IMR-90 (cell line): ENCODE data around the gene ATOSA. TPM values are rescaled to one million over a fixed set of nuclear protein-coding genes. Genes with fewer than 3 reads are reported as not detected.

Experiments used
- ATAC-seq: fragments of 200-7000 bp; cut with Tn5 transposase; 2 replicates; pipeline ENCODE4 v1.9.1; 2020; ENCODE audit warnings: low read depth, mild to moderate bottlenecking, moderate library complexity
- BruUV-seq: library from RNA; stranded (reverse); fragments of 400-500 nt; replicated peaks from 2 replicates; lab custom pipeline; 2021; lab: Mats Ljungman, UMichigan
- CTCF ChIA-PET: fragments of 300-600 bp; formaldehyde crosslinking; extraction: SDS; loops from one replicate; lab custom pipeline; 2021; ENCODE audit warnings: antibody characterized with exemption; lab: Yijun Ruan, JAX
- POLR2A ChIA-PET: fragments of 300-600 bp; sonication (Branson Sonifier 250); formaldehyde crosslinking; loops from one replicate; lab custom pipeline; 2022; ENCODE audit warnings: antibody characterized with exemption; ENCODE audit not compliant: unreplicated experiment; lab: Charles Lee
- DNase-seq: peaks from one replicate; pipeline ENCODE4 v3.0.0; 2013
- H2AFZ ChIP-seq: replicated peaks from 2 replicates; pipeline ENCODE3; 2013; ENCODE audit warnings: low read length, mild to moderate bottlenecking; ENCODE audit not compliant: poor library complexity
- H2AK5ac ChIP-seq: 2 replicates; pipeline ENCODE4 v1.6.1; 2013; ENCODE audit warnings: low read depth, low read length, inconsistent platforms
- H2AK9ac ChIP-seq: replicated peaks from 2 replicates; pipeline ENCODE3; 2013; ENCODE audit warnings: mild to moderate bottlenecking, low read depth, low read length, moderate library complexity; ENCODE audit not compliant: poor library complexity
- H2BK120ac ChIP-seq: 2 replicates; pipeline ENCODE4 v1.6.1; 2013; ENCODE audit warnings: low read depth, low read length, inconsistent platforms
- H2BK15ac ChIP-seq: 3 replicates; pipeline ENCODE4 v1.6.1; 2013; ENCODE audit warnings: low read depth, low read length, inconsistent platforms
- H2BK20ac ChIP-seq: 2 replicates; pipeline ENCODE4 v1.6.1; 2013; ENCODE audit warnings: low read depth, mild to moderate bottlenecking, inconsistent platforms, low read length, moderate library complexity
- H2BK5ac ChIP-seq: 2 replicates; pipeline ENCODE4 v1.6.1; 2013; ENCODE audit warnings: mild to moderate bottlenecking, low read depth, low read length, inconsistent platforms; ENCODE audit not compliant: poor library complexity, severe bottlenecking
- H3K14ac ChIP-seq: replicated peaks from 2 replicates; pipeline ENCODE4 v1.6.1; 2013; ENCODE audit warnings: low read depth, low read length, inconsistent platforms
- H3K18ac ChIP-seq: 2 replicates; pipeline ENCODE4 v1.6.1; 2013; ENCODE audit warnings: low read depth, low read length, control low read depth
- H3K23ac ChIP-seq: 2 replicates; pipeline ENCODE4 v1.6.1; 2013; ENCODE audit warnings: low read depth, low read length, inconsistent platforms
- H3K27ac ChIP-seq: 2 replicates; pipeline ENCODE4 v1.5.1; 2013; ENCODE audit warnings: mild to moderate bottlenecking, control low read depth, low read length; ENCODE audit not compliant: insufficient read depth
- H3K27me3 ChIP-seq: 2 replicates; pipeline ENCODE4 v1.6.1; 2013; ENCODE audit warnings: low read length; ENCODE audit not compliant: control insufficient read depth, insufficient read depth
- H3K36me3 ChIP-seq: 2 replicates; pipeline ENCODE4 v1.6.1; 2013; ENCODE audit warnings: low read length, mixed read lengths; ENCODE audit not compliant: control insufficient read depth, insufficient read depth
- H3K4ac ChIP-seq: 2 replicates; pipeline ENCODE4 v1.6.1; 2013; ENCODE audit warnings: low read depth, low read length, inconsistent platforms
- H3K4me1 ChIP-seq: 2 replicates; pipeline ENCODE4 v1.6.1; 2013; ENCODE audit warnings: low read length, mixed read lengths; ENCODE audit not compliant: control insufficient read depth, insufficient read depth
- H3K4me2 ChIP-seq: 2 replicates; pipeline ENCODE4 v1.6.1; 2013; ENCODE audit warnings: low read depth, mild to moderate bottlenecking, control low read depth, low read length, moderate library complexity
- H3K4me3 ChIP-seq: 2 replicates; pipeline ENCODE4 v1.5.1; 2013; ENCODE audit warnings: low read depth, mild to moderate bottlenecking, control low read depth, low read length, moderate library complexity; ENCODE audit not compliant: insufficient read depth
- H3K56ac ChIP-seq: 2 replicates; pipeline ENCODE4 v1.6.1; 2013; ENCODE audit warnings: low read length, inconsistent platforms; ENCODE audit not compliant: insufficient read depth; ENCODE audit errors: extremely low read depth
- H3K79me1 ChIP-seq, 2 experiments: 2 replicates each; pipeline ENCODE4 v1.6.1; 2013; ENCODE audit warnings: low read length in 2 of 2, inconsistent platforms in 1 of 2, low read depth in 1 of 2
- H3K9ac ChIP-seq: 2 replicates; pipeline ENCODE4 v1.6.1; 2013; ENCODE audit warnings: low read depth, low read length, control low read depth
- H3K9me1 ChIP-seq: 2 replicates; pipeline ENCODE4 v1.6.1; 2013; ENCODE audit warnings: low read length, inconsistent platforms; ENCODE audit not compliant: insufficient read depth
- H3K9me3 ChIP-seq: 2 replicates; pipeline ENCODE4 v1.6.1; 2013; ENCODE audit warnings: low read length; ENCODE audit not compliant: control insufficient read depth, insufficient read depth
- H4K20me1 ChIP-seq: 2 replicates; pipeline ENCODE4 v1.6.1; 2013; ENCODE audit warnings: low read length, inconsistent platforms; ENCODE audit not compliant: insufficient read depth
- H4K5ac ChIP-seq: 2 replicates; pipeline ENCODE4 v1.6.1; 2013; ENCODE audit warnings: mild to moderate bottlenecking, low read depth, low read length, control low read depth
- H4K8ac ChIP-seq, 2 experiments: 2 replicates each; pipeline ENCODE4 v1.6.1; 2013; ENCODE audit warnings: low read depth in 2 of 2, low read length in 2 of 2, control low read depth in 1 of 2, inconsistent platforms in 1 of 2
- H4K91ac ChIP-seq: 2 replicates; pipeline ENCODE4 v1.6.1; 2013; ENCODE audit warnings: low read depth, low read length, inconsistent platforms; ENCODE audit not compliant: insufficient read depth
- CEBPB ChIP-seq: IDR thresholded peaks from 2 replicates; pipeline ENCODE4 v1.6.1; 2012; ENCODE audit warnings: low read depth, low read length, improper control_type of control experiment
- FOS ChIP-seq: fragments of 150-350 bp; IDR thresholded peaks from 2 replicates; pipeline ENCODE4 v1.6.1; 2016; ENCODE audit warnings: low read depth, low read length
- NFE2L2 ChIP-seq: fragments of 150-350 bp; IDR thresholded peaks from 2 replicates; pipeline ENCODE4 v1.6.1; 2016; ENCODE audit warnings: low read depth, mild to moderate bottlenecking, low read length
- RAD21 ChIP-seq: IDR thresholded peaks from 2 replicates; pipeline ENCODE4 v1.6.1; 2012; ENCODE audit warnings: low read length, improper control_type of control experiment
- WGBS, 2 experiments: methylation state at CpG; one replicate each; pipeline versions ENCODE4 v1.1.5 to v1.1.7; 2013; ENCODE audit warnings: missing lambda C conversion rate in 2 of 2; ENCODE audit not compliant: insufficient read length in 1 of 2; ENCODE audit errors: extremely low coverage in 2 of 2; 5-methylcytosine and 5-hydroxymethylcytosine counted together
- dilution Hi-C: fragments of 300-500 bp; cut with HindIII; formaldehyde crosslinking; loops from one replicate; pipeline ENCODE4 v1.14.3; 2018; ENCODE audit warnings: low sequenced_read_pairs; ENCODE audit not compliant: unreplicated experiment
- in situ Hi-C: fragments of 300-500 bp; cut with MboI; formaldehyde crosslinking; loops from 3 replicates; pipeline ENCODE4 v1.14.3; 2019; ENCODE audit warnings: low sequenced_read_pairs, inconsistent platforms, mixed read lengths
- intact Hi-C: fragments of 100-400 bp; cut with micrococcal nuclease; formaldehyde crosslinking; loops from 2 replicates; pipeline ENCODE4 v1.10.0; 2022
- polyA plus RNA-seq, 3 experiments: library from polyadenylated mRNA; depleted of rRNA; stranded (reverse); fragments of >200 nt; gene quantifications; 2 replicates each; pipeline ENCODE4 v1.2.3, GENCODE V29; 2012; ENCODE audit warnings: low replicate concordance in 1 of 3
- total RNA-seq: library from RNA; depleted of rRNA; stranded (reverse); fragments of >200 nt; gene quantifications from 2 replicates; pipeline ENCODE4 v1.2.3, GENCODE V29; 2012
- TF ChIP-seq, protein P1 (sequence below): conservative IDR thresholded peaks from 2 replicates; pipeline ENCODE4 v1.5.1; 2012; ENCODE audit warnings: mild to moderate bottlenecking, low read depth, low read length, improper control_type of control experiment

Gene ATOSA
- total and polyA plus RNA-seq, 2 of the 4 experiments (the other 2 are of a cell fraction): 13.2 to 17.2 TPM

DNA sequence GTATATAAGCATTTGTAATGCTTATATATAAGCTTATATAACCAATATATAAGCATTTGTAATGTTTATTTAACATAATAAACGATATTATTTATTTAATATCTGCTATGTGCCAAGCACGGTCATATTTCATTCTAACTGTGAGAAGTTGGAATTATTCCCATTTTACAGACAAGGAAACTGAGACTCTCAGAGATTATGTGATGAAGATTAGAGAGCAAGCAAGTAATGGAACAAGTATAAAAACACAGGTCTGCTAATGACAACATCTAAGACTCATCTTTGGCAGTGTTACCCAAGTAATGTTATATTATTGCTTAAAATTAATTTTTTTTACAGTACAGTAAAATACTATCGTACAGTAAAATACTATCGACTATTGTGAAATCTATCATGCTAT is 4.4 kb downstream of the ATOSA start:
- in situ Hi-C loops (loop anchor here (25.0 kb wide), 1 partner anchor 663 kb away; the partner anchor contains the start of gene MAPK6), dilution Hi-C loops (no loop called here), intact Hi-C loops (loop anchor here (5.0 to 10.0 kb wide), 3 partner anchors 70 to 420 kb away; partner anchors contain the start of gene MYO5A)
- Histone ChIP-seq H2AFZ (no peak overlapping the region), H3K9me1 (no peaks in the 10 kb centered on the region), H3K9me3 (no peaks in the 10 kb centered on the region), H3K4me2 (no peak overlapping the region), H3K4ac (no peak overlapping the region), H2BK120ac (no peak overlapping the region), H2BK20ac (no peak overlapping the region), H3K4me1 (no peaks in the 10 kb centered on the region), H3K36me3 (peaks cover 5% of the 10 kb centered on the region), H4K8ac (no peak overlapping the region), H3K14ac (no peak overlapping the region), H4K91ac (no peak overlapping the region), H3K27ac (no peak overlapping the region), H2AK5ac (no peak overlapping the region), H2BK5ac (no peak overlapping the region), H3K56ac (no peak overlapping the region), H3K27me3 (no peaks in the 10 kb centered on the region), H4K5ac (no peak overlapping the region), H3K9ac (no peak overlapping the region), H4K20me1 (no peaks in the 10 kb centered on the region), H3K79me1 (peaks cover 0 to 9% of the 10 kb centered on the region in 2 experiments; a peak in 2 of 4 replicates), H3K18ac (no peak overlapping the region), H2AK9ac (no peak overlapping the region), H3K23ac (no peak overlapping the region), H2BK15ac (no peak overlapping the region), H3K4me3 (no peak overlapping the region)
- ChIA-PET POLR2A (no interaction called here), CTCF (no interaction called here)
- WGBS, 2 experiments: no CpG with 5 or more reads among the region's 4 CpGs
- no peak for DNase-seq
- no TSS peak for BruUV-seq
- ATAC-seq: no peak
- TF ChIP-seq, protein P1, sequence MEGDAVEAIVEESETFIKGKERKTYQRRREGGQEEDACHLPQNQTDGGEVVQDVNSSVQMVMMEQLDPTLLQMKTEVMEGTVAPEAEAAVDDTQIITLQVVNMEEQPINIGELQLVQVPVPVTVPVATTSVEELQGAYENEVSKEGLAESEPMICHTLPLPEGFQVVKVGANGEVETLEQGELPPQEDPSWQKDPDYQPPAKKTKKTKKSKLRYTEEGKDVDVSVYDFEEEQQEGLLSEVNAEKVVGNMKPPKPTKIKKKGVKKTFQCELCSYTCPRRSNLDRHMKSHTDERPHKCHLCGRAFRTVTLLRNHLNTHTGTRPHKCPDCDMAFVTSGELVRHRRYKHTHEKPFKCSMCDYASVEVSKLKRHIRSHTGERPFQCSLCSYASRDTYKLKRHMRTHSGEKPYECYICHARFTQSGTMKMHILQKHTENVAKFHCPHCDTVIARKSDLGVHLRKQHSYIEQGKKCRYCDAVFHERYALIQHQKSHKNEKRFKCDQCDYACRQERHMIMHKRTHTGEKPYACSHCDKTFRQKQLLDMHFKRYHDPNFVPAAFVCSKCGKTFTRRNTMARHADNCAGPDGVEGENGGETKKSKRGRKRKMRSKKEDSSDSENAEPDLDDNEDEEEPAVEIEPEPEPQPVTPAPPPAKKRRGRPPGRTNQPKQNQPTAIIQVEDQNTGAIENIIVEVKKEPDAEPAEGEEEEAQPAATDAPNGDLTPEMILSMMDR: no peak
- 0 out of 2 replicates have a peak, but pooled peaks have one; percentile 20 for TF ChIP-seq CEBPB
- TF ChIP-seq NFE2L2: no peak
- TF ChIP-seq RAD21: no peak
- TF ChIP-seq FOS: no peak
